ENCODE data around the gene ERAP2.

DNA sequence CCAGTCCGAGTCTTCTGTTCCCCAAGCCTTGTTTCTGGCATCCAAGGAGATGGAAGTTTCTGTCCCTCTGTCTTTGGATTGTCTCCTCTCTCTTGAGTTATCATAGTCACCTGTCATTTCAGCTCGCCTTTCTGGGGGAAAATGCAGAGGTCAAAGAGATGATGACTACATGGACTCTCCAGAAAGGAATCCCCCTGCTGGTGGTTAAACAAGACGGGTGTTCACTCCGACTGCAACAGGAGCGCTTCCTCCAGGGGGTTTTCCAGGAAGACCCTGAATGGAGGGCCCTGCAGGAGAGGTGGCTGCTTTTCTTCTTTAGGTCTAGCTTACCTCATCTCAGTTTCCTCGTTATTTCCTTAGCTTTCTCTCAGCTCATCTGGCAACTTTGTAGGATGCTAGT is 25.1 kb downstream of the ERAP2 start:
- TF ChIP-seq POLR2AphosphoS5 (IDR thresholded peaks at IDR 0.05), result no peak
- TF ChIP-seq, protein P1, sequence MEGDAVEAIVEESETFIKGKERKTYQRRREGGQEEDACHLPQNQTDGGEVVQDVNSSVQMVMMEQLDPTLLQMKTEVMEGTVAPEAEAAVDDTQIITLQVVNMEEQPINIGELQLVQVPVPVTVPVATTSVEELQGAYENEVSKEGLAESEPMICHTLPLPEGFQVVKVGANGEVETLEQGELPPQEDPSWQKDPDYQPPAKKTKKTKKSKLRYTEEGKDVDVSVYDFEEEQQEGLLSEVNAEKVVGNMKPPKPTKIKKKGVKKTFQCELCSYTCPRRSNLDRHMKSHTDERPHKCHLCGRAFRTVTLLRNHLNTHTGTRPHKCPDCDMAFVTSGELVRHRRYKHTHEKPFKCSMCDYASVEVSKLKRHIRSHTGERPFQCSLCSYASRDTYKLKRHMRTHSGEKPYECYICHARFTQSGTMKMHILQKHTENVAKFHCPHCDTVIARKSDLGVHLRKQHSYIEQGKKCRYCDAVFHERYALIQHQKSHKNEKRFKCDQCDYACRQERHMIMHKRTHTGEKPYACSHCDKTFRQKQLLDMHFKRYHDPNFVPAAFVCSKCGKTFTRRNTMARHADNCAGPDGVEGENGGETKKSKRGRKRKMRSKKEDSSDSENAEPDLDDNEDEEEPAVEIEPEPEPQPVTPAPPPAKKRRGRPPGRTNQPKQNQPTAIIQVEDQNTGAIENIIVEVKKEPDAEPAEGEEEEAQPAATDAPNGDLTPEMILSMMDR (IDR thresholded peaks at IDR 0.05), result no peak
